ENCODE data around the gene TMC6. TPM values are rescaled to one million over a fixed set of nuclear protein-coding genes. Genes with fewer than 3 reads are reported as not detected.
A peak's percentile ranks its signal among the peaks of the same experiment; 100 is the strongest.

The TMC6 gene
- total and polyA plus RNA-seq, 2 of the 13 experiments (the other 11 are each of a cell fraction or from before 2014, with no cell fraction given): 48.4 to 99.1 TPM

GRCh38 chr17:78132084-78132676 is 3.6 kb upstream of the TMC6 start (continued):
- TF ChIP-seq ARID5B (CRISPR knock-in tag; IDR thresholded peaks at IDR 0.05) (no peak), FLYWCH1 (CRISPR knock-in tag; IDR thresholded peaks at IDR 0.05) (no peak), CHD2 (IDR thresholded peaks at IDR 0.05; ENCODE audit: low read depth, low read length) (no peak), ZNF7 (CRISPR knock-in tag; IDR thresholded peaks at IDR 0.05) (no peak), ZNF24 (IDR thresholded peaks at IDR 0.05) (no peak), ZNF44 (CRISPR knock-in tag; IDR thresholded peaks at IDR 0.05) (no peak), ZNF678 (CRISPR knock-in tag; IDR thresholded peaks at IDR 0.05) (no peak), ZNF234 (CRISPR knock-in tag; conservative IDR thresholded peaks at IDR 0.05) (no peak), ZNF446 (CRISPR knock-in tag; IDR thresholded peaks at IDR 0.05) (no peak), GMEB1 (CRISPR knock-in tag; IDR thresholded peaks at IDR 0.05; ENCODE audit: borderline replicate concordance) (peak; percentile 22; the same call in 1 of the 2 replicates), SP4 (CRISPR knock-in tag; IDR thresholded peaks at IDR 0.05) (peak; percentile 68; the same call in 1 of the 2 replicates), ZNF761 (CRISPR knock-in tag; conservative IDR thresholded peaks at IDR 0.05) (no peak), ZNF230 (CRISPR knock-in tag; IDR thresholded peaks at IDR 0.05) (no peak), SP1 (IDR thresholded peaks at IDR 0.05) (no peak), SP1 (CRISPR knock-in tag; IDR thresholded peaks at IDR 0.05) (no peak), POLR2G (IDR thresholded peaks at IDR 0.05; ENCODE audit: low read depth, low read length) (0 out of 2 replicates have a peak, but pooled peaks have one; percentile 26), ZNF207 (IDR thresholded peaks at IDR 0.05; ENCODE audit: borderline replicate concordance) (no peak), ZFP91 (CRISPR knock-in tag; IDR thresholded peaks at IDR 0.05; ENCODE audit: borderline replicate concordance) (no peak), DBP (CRISPR knock-in tag; IDR thresholded peaks at IDR 0.05; ENCODE audit: not compliant biosample characterization) (no peak), RAD21 (CRISPR knock-in tag; IDR thresholded peaks at IDR 0.05) (no peak), HCFC1 (IDR thresholded peaks at IDR 0.05; ENCODE audit: low read depth, low read length) (no peak), MAFG (CRISPR knock-in tag; IDR thresholded peaks at IDR 0.05) (no peak), ZBTB43 (CRISPR knock-in tag; conservative IDR thresholded peaks at IDR 0.05) (no peak)

Data from HepG2 (cell line).